Tibial nerve (tissue), 4 donors: ENCODE measurements around the gene CD164L2. TPM values are rescaled to one million over a fixed set of nuclear protein-coding genes. Genes with fewer than 3 reads are reported as not detected.

Experiments used
- DNase-seq, 2 donors: peaks; one replicate each; pipeline ENCODE4 v3.0.0-alpha.2; 2019; ENCODE audit warnings: low spot score in 2 of 2
- H3K27ac ChIP-seq, 4 donors: fragments of 200-600 bp; sonication (generic) in 3 of 4; one replicate each; pipeline ENCODE4 v1.5.1; 2017 to 2019; ENCODE audit warnings: mild to moderate bottlenecking in 1 of 4
- H3K27me3 ChIP-seq, 2 donors: fragments of 200-600 bp; sonication (generic) in 1 of 2; one replicate each; pipeline versions ENCODE4 v1.5.1 to v1.6.0; 2017 to 2019
- H3K36me3 ChIP-seq, 3 donors: fragments of 200-600 bp; sonication (generic); one replicate each; pipeline ENCODE4 v1.5.1; 2018 to 2019
- H3K4me1 ChIP-seq, 4 donors: fragments of 200-600 bp; sonication (generic) in 3 of 4; one replicate each; pipeline ENCODE4 v1.5.1; 2017 to 2019
- H3K4me3 ChIP-seq, 4 donors: fragments of 200-600 bp; sonication (generic) in 3 of 4; one replicate each; pipeline ENCODE4 v1.5.1; 2017 to 2019; ENCODE audit warnings: mild to moderate bottlenecking in 1 of 4, moderate library complexity in 1 of 4
- H3K9me3 ChIP-seq, 4 donors: fragments of 200-600 bp; sonication (generic) in 3 of 4; one replicate each; pipeline ENCODE4 v1.5.1; 2017 to 2019
- EP300 ChIP-seq, 2 donors: sonication (generic); formaldehyde crosslinking; IDR thresholded peaks; one replicate each; pipeline ENCODE4 v1.6.1; 2017; ENCODE audit warnings: antibody characterized with exemption in 2 of 2, mild to moderate bottlenecking in 1 of 2
- POLR2A ChIP-seq, 2 donors: fragments of 450-650 bp; IDR thresholded peaks; one replicate each; pipeline ENCODE4 v1.6.1; 2017; ENCODE audit warnings: antibody characterized with exemption in 2 of 2, mild to moderate bottlenecking in 2 of 2, moderate library complexity in 2 of 2
- WGBS, 2 donors: methylation state at CpG; one replicate each; pipeline ENCODE4 v1.1.5; 2018; 5-methylcytosine and 5-hydroxymethylcytosine counted together
- total RNA-seq, 4 donors: library from RNA; depleted of rRNA; stranded (reverse); fragments of >200 nt; gene quantifications; one replicate each; pipeline ENCODE4 v1.1.0, GENCODE V29; 2016
- TF ChIP-seq, protein P1 (sequence below), 5 experiments: fragments of 200-600 bp in 3 of 5; fragments of 450-650 bp in 2 of 5; sonication (generic) in 3 of 5; IDR thresholded peaks; one replicate each; pipeline ENCODE4 v1.5.1; 2016 to 2019; ENCODE audit warnings: antibody characterized with exemption in 5 of 5, mild to moderate bottlenecking in 3 of 5, moderate library complexity in 2 of 5

CD164L2 gene
- total RNA-seq, 4 donors from 2014 or later: not detected

DNA sequence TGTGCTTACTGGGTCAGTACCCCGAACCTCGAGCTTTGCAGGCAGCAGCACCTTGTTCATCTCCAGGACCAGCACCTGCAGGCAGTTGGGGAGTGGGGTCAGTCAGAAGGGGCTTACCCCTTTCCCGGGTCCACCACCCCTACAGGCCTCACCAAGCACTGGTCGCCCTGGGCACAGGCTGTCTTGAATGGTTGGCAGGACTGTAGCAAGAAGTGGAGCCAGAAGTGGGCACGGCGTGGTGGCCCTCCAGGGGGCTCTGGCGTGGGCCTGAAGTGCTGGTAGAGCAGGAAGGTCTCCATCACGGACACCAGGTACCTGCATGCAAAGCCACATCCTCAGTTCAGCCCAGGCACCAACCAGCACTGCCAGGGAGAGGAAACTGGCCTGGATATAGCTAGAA, 21.6 kb downstream of the CD164L2 start:
- 85 to 88% methylated on average over 7 to 8 of the region's 8 CpGs for WGBS, 2 donors
- peaks cover 0 to 52% (median 23%) of the 10 kb centered on the region in 4 donors for H3K4me1 ChIP-seq
- TF ChIP-seq, protein P1, sequence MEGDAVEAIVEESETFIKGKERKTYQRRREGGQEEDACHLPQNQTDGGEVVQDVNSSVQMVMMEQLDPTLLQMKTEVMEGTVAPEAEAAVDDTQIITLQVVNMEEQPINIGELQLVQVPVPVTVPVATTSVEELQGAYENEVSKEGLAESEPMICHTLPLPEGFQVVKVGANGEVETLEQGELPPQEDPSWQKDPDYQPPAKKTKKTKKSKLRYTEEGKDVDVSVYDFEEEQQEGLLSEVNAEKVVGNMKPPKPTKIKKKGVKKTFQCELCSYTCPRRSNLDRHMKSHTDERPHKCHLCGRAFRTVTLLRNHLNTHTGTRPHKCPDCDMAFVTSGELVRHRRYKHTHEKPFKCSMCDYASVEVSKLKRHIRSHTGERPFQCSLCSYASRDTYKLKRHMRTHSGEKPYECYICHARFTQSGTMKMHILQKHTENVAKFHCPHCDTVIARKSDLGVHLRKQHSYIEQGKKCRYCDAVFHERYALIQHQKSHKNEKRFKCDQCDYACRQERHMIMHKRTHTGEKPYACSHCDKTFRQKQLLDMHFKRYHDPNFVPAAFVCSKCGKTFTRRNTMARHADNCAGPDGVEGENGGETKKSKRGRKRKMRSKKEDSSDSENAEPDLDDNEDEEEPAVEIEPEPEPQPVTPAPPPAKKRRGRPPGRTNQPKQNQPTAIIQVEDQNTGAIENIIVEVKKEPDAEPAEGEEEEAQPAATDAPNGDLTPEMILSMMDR (IDR thresholded peaks at IDR 0.05): no peak
- TF ChIP-seq EP300 (IDR thresholded peaks at IDR 0.05): no peak
- TF ChIP-seq POLR2A (IDR thresholded peaks at IDR 0.05): no peak
- H3K36me3 ChIP-seq: peaks cover 0 to 80% (median 9%) of the 10 kb centered on the region in 3 donors
- no peak for DNase-seq
- no peaks in the 10 kb centered on the region for H3K27me3 ChIP-seq
- H3K9me3 ChIP-seq: no peaks in the 10 kb centered on the region
- H3K27ac ChIP-seq: no peak overlapping the region
- H3K4me3 ChIP-seq: no peak overlapping the region

DNA sequence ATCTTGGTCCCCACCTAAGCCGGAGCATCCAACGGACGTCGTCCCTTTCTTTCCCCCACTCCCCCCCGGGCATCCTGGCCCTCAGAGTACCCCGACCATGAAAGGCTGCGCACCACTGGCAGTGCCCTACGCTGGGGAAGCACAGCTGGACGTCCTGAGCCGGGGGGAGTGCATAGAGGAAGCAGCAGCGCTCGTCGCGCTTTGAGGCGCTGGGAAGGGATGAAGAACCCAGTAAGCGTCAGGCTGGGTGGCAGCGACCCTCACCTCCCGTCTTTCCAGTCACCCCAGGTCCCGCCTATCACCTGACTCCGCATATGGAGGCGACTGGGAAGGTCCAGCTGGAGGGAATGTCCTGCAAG, 22.1 kb downstream of the CD164L2 start:
- Histone ChIP-seq H3K4me3 (no peak overlapping the region), H3K36me3 (peaks cover 2 to 86% (median 12%) of the 10 kb centered on the region in 3 donors), H3K27me3 (no peaks in the 10 kb centered on the region), H3K27ac (no peak overlapping the region), H3K4me1 (peaks cover 0 to 52% (median 24%) of the 10 kb centered on the region in 4 donors), H3K9me3 (no peaks in the 10 kb centered on the region)
- DNase-seq: no peak
- WGBS, 2 donors: 78 to 81% methylated on average over 21 of the region's 21 CpGs
- TF ChIP-seq, protein P1 (IDR thresholded peaks at IDR 0.05): no peak
- no peak for TF ChIP-seq EP300 (IDR thresholded peaks at IDR 0.05)
- no peak for TF ChIP-seq POLR2A (IDR thresholded peaks at IDR 0.05)

DNA sequence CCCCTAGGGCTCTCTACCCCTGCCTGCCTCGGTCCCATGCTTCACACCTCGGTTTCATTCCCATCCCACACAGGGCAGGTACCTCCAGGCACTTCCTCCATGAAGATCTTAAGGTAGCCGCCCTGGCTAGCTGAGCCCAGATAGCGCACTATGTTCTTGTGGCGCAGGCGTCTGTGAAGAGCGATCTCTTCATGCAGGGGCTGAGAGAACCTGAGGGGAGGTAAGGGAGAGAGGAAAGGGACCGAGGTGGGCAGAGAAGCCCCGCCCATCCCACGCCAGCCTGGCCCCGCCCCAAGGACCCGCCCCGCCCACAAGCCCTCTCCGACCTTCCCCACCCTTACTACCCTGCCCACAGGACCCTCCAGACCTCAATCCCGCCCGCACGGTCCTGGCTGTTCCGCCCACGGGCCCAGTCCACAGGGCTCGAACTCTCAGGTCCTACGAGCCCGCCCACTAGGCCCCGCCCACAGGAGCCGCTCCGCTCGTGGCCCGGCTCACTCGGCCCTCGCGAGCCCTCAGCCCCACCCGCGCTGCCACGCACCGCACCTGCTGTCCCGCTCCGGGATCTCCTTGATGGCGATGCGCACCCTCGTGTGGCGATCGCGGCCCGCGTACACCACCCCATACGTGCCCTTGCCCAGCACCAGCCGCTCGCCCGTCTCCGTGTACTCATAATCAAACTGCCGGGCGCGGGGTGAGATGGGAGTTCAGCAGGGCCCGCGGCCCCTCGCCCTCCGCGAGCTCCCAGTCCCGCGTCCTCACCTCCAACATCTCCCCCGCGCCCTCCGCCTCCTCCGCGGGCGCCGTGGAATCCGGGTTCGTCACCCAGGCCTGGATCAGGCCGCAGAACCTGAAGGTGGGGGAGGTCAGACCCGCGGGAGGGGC, 22.7 kb downstream of the CD164L2 start:
- peaks cover 3 to 92% (median 12%) of the 10 kb centered on the region in 3 donors for H3K36me3 ChIP-seq
- DNase-seq: no peak
- H3K27ac ChIP-seq: peak overlapping the region in 1 of 4 donors; percentile 16
- no peaks in the 10 kb centered on the region for H3K9me3 ChIP-seq
- WGBS, 2 donors: 49 to 52% methylated on average over 61 to 64 of the region's 71 CpGs
- H3K4me1 ChIP-seq: peaks cover 0 to 52% (median 24%) of the 10 kb centered on the region in 4 donors
- TF ChIP-seq, protein P1 (IDR thresholded peaks at IDR 0.05): no peak
- no peak for TF ChIP-seq EP300 (IDR thresholded peaks at IDR 0.05)
- TF ChIP-seq POLR2A (IDR thresholded peaks at IDR 0.05): no peak
- H3K27me3 ChIP-seq: no peaks in the 10 kb centered on the region
- H3K4me3 ChIP-seq: peak overlapping the region in 2 of 4 donors; percentile 32 to 39

DNA sequence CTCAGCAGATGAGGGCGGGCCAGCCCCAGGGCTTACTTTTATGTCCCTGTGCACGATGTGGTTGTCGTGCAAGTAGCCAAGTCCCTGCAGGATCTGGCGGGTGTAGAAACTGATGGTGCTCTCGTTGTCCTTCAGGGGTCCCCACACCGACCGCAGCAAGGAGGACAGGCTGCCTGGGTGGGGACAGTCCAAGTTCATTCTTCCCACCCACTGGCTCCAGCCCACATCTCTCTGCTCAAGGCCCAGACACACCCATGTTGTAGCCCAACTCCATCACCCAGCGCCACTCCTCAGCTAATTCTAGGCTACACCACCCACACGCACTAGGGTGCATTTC, 23.3 kb downstream of the CD164L2 start:
- Histone ChIP-seq H3K9me3 (no peaks in the 10 kb centered on the region), H3K27ac (no peak overlapping the region), H3K4me3 (no peak overlapping the region), H3K36me3 (peaks cover 3 to 98% (median 12%) of the 10 kb centered on the region in 3 donors), H3K4me1 (peaks cover 0 to 47% (median 19%) of the 10 kb centered on the region in 4 donors), H3K27me3 (no peaks in the 10 kb centered on the region)
- TF ChIP-seq POLR2A (IDR thresholded peaks at IDR 0.05): no peak
- TF ChIP-seq, protein P1 (IDR thresholded peaks at IDR 0.05): no peak
- 61 to 72% methylated on average over 8 to 9 of the region's 9 CpGs for WGBS, 2 donors
- DNase-seq: no peak

DNA sequence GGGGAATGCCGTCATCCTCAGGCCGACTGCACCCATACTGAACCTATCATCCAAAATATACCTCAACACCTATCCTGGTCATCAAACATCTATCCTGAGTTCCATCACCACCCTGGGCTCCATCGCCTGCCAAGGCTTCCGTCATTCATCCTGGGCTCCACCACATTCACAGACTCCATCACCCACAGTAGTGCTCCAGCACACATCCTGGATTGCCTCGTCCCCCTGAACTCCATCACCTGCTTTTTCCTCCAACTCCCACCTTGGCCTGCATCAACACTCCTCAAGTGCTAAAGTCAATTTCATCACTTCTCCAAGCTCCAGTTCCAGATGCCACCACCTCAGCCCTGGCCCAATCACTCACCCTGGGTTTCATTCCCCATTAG, 24.2 kb downstream of the CD164L2 start:
- peaks cover 3 to 98% (median 12%) of the 10 kb centered on the region in 3 donors for H3K36me3 ChIP-seq
- WGBS, 2 donors: 94 to 95% methylated on average over 5 of the region's 5 CpGs
- DNase-seq: no peak
- H3K27me3 ChIP-seq: no peaks in the 10 kb centered on the region
- TF ChIP-seq POLR2A (IDR thresholded peaks at IDR 0.05) (no peak), EP300 (IDR thresholded peaks at IDR 0.05) (no peak)
- TF ChIP-seq, protein P1 (IDR thresholded peaks at IDR 0.05): no peak
- no peak overlapping the region for H3K4me3 ChIP-seq
- H3K27ac ChIP-seq: no peak overlapping the region
- peaks cover 0 to 38% (median 11%) of the 10 kb centered on the region in 4 donors for H3K4me1 ChIP-seq
- no peaks in the 10 kb centered on the region for H3K9me3 ChIP-seq
